ENCODE data around the gene IFNAR1.
A peak's percentile ranks its signal among the peaks of the same experiment; 100 is the strongest.
"Not testable (repeated sequence)": the region's sequence is repeated elsewhere in the genome, so short reads cannot be mapped to it uniquely, and the experiment has no call there.

Gene IFNAR1

GRCh38 chr21:33350676-33351075 lies 25.9 kb downstream of the IFNAR1 start:
- DNase-seq, result no peak

GRCh38 chr21:33355355-33355754 lies 30.6 kb downstream of the IFNAR1 start:
- DNase-seq, result no peak

- DNase-seq, result no peak
Observed at GRCh38 chr21:33355996-33356395, 31.2 kb downstream of the IFNAR1 start.

GRCh38 chr21:33357177-33357576 lies 32.4 kb downstream of the IFNAR1 start:
- DNase-seq, result no peak

GRCh38 chr21:33359446-33359845 lies 34.7 kb downstream of the IFNAR1 start:
- no peak for DNase-seq

GRCh38 chr21:33360281-33360680 lies 35.5 kb downstream of the IFNAR1 start:
- DNase-seq, result no peak

- peak; percentile 93 to 94 for DNase-seq
Observed at GRCh38 chr21:33360881-33361602, 36.3 kb downstream of the IFNAR1 start.

GRCh38 chr21:33362044-33362555 lies 37.3 kb downstream of the IFNAR1 start:
- peak; percentile 32 to 55 for DNase-seq

GRCh38 chr21:33363911-33364609 lies 39.3 kb downstream of the IFNAR1 start:
- not testable (repeated sequence) for DNase-seq

GRCh38 chr21:33364830-33365229 lies 40.1 kb downstream of the IFNAR1 start:
- no peak for DNase-seq

GRCh38 chr21:33367309-33367973 lies 42.7 kb downstream of the IFNAR1 start:
- no peak for DNase-seq

GRCh38 chr21:33368124-33368523 lies 43.4 kb downstream of the IFNAR1 start:
- DNase-seq, result no peak

GRCh38 chr21:33368576-33368975 lies 43.8 kb downstream of the IFNAR1 start:
- DNase-seq, result no peak

GRCh38 chr21:33369586-33369985 lies 44.8 kb downstream of the IFNAR1 start:
- DNase-seq, result no peak

- no peak for DNase-seq
Observed at GRCh38 chr21:33370305-33370704, 45.5 kb downstream of the IFNAR1 start.

GRCh38 chr21:33371366-33371765 lies 46.6 kb downstream of the IFNAR1 start:
- no peak for DNase-seq

GRCh38 chr21:33372582-33372981 lies 47.8 kb downstream of the IFNAR1 start:
- no peak for DNase-seq

GRCh38 chr21:33373451-33373850 lies 48.7 kb downstream of the IFNAR1 start:
- no peak for DNase-seq

- DNase-seq, result no peak
Observed at GRCh38 chr21:33374080-33374449, 49.3 kb downstream of the IFNAR1 start.

GRCh38 chr21:33374450-33375096 lies 49.8 kb downstream of the IFNAR1 start:
- DNase-seq, result peak; percentile 59 to 61

GRCh38 chr21:33375101-33375644 lies 50.4 kb downstream of the IFNAR1 start:
- DNase-seq, result no peak

GRCh38 chr21:33377221-33377920 lies 52.6 kb downstream of the IFNAR1 start:
- DNase-seq, result no peak

Measured in stimulated activated CD4-positive, alpha-beta T cell treated with anti-CD3 and anti-CD28 coated beads, Interleukin-2, amount 100 ng/mL, for 24 hours (primary cell).